ENCODE measurements around the gene NEDD4L. TPM values are rescaled to one million over a fixed set of nuclear protein-coding genes. Genes with fewer than 3 reads are reported as not detected.
A peak's percentile ranks its signal among the peaks of the same experiment; 100 is the strongest.

The NEDD4L gene
- total RNA-seq, 1 experiment from 2014 or later, result 42.9 TPM

GRCh38 chr18:58215011-58215410 lies 171.0 kb downstream of the NEDD4L start:
- Histone ChIP-seq H3K9me3 (ENCODE audit: control insufficient read depth, insufficient read depth, low read depth, low read length) (no peaks in the 10 kb centered on the region), H3K36me3 (ENCODE audit: control insufficient read depth, insufficient read depth, low read length) (no peaks in the 10 kb centered on the region), H3K4me1 (ENCODE audit: control insufficient read depth, insufficient read depth, low read length) (peaks cover under 1% of the 10 kb centered on the region; the same call in 1 of the 2 replicates), H3K27ac (ENCODE audit: low read length) (no peak overlapping the region), H3K4me3 (ENCODE audit: low read depth in 2 of 2, low read length in 2 of 2) (no peak overlapping the region), H3K27me3 (ENCODE audit: control insufficient read depth, insufficient read depth, low read length) (no peaks in the 10 kb centered on the region)
- TF ChIP-seq POLR2AphosphoS5 (IDR thresholded peaks at IDR 0.05; ENCODE audit: low read depth, low read length) (no peak), CTCF (IDR thresholded peaks at IDR 0.05) (no peak), TCF7L2 (IDR thresholded peaks at IDR 0.05; ENCODE audit: low read depth, low read length) (no peak), SIN3A (IDR thresholded peaks at IDR 0.05; ENCODE audit: borderline replicate concordance, insufficient read depth, low read depth, low read length) (no peak), REST (IDR thresholded peaks at IDR 0.05; ENCODE audit: insufficient read depth in 1 of 2, low read depth in 2 of 2, low read length in 1 of 2) (no peak)
- CTCF ChIA-PET, result no interaction called here
- ATAC-seq (no peak), DNase-seq (ENCODE audit: low read depth, low spot score) (no peak)
- no TSS peak for BruUV-seq (replicated peaks)
- POLR2A ChIA-PET, result no interaction called here
- intact Hi-C loops (cut with micrococcal nuclease; ENCODE audit: unreplicated experiment), result no loop called here
- in situ Hi-C loops (cut with HindIII; ENCODE audit: low pct_unique_long_range_greater_than_20kb, low sequenced_read_pairs), result no loop called here

- Histone ChIP-seq H3K4me3 (ENCODE audit: low read depth in 2 of 2, low read length in 2 of 2) (no peak overlapping the region), H3K27me3 (ENCODE audit: control insufficient read depth, insufficient read depth, low read length) (no peaks in the 10 kb centered on the region), H3K36me3 (ENCODE audit: control insufficient read depth, insufficient read depth, low read length) (no peaks in the 10 kb centered on the region), H3K27ac (ENCODE audit: low read length) (no peak overlapping the region), H3K4me1 (ENCODE audit: control insufficient read depth, insufficient read depth, low read length) (peaks cover 5% of the 10 kb centered on the region), H3K9me3 (ENCODE audit: control insufficient read depth, insufficient read depth, low read depth, low read length) (no peaks in the 10 kb centered on the region)
- TF ChIP-seq TCF7L2 (IDR thresholded peaks at IDR 0.05; ENCODE audit: low read depth, low read length), result no peak
- TF ChIP-seq CTCF (IDR thresholded peaks at IDR 0.05), result no peak
- no peak for TF ChIP-seq POLR2AphosphoS5 (IDR thresholded peaks at IDR 0.05; ENCODE audit: low read depth, low read length)
- TF ChIP-seq SIN3A (IDR thresholded peaks at IDR 0.05; ENCODE audit: borderline replicate concordance, insufficient read depth, low read depth, low read length), result no peak
- TF ChIP-seq REST (IDR thresholded peaks at IDR 0.05; ENCODE audit: insufficient read depth in 1 of 2, low read depth in 2 of 2, low read length in 1 of 2), result no peak
- DNase-seq (ENCODE audit: low read depth, low spot score), result no peak
- ChIA-PET CTCF (no interaction called here), POLR2A (no interaction called here)
- in situ Hi-C loops (cut with HindIII; ENCODE audit: low pct_unique_long_range_greater_than_20kb, low sequenced_read_pairs), result no loop called here
- no TSS peak for BruUV-seq (replicated peaks)
- intact Hi-C loops (cut with micrococcal nuclease; ENCODE audit: unreplicated experiment), result no loop called here
- ATAC-seq, result 0 out of 2 replicates have a peak, but pooled peaks have one; percentile 41
Observed at GRCh38 chr18:58216071-58216481, 172.1 kb downstream of the NEDD4L start.
